Measurements from ENCODE around the gene FBXL17.

The FBXL17 gene

GRCh38 chr5:108372369-108372768 is 9.5 kb downstream of the FBXL17 start:
- no peak for DNase-seq

- DNase-seq: no peak
Measured at GRCh38 chr5:108371263-108371662, 10.6 kb downstream of the FBXL17 start.

- DNase-seq: no peak
Measured at GRCh38 chr5:108369167-108369566, 12.7 kb downstream of the FBXL17 start.

GRCh38 chr5:108367679-108368334 is 14.1 kb downstream of the FBXL17 start:
- no peak for DNase-seq

GRCh38 chr5:108366500-108366899 is 15.4 kb downstream of the FBXL17 start:
- DNase-seq: no peak

GRCh38 chr5:108361771-108362170 is 20.1 kb downstream of the FBXL17 start:
- DNase-seq: no peak

- no peak for DNase-seq
Measured at GRCh38 chr5:108361239-108361638, 20.7 kb downstream of the FBXL17 start.

GRCh38 chr5:108360280-108360679 is 21.6 kb downstream of the FBXL17 start:
- DNase-seq: no peak

GRCh38 chr5:108356286-108356685 is 25.6 kb downstream of the FBXL17 start:
- no peak for DNase-seq

- no peak for DNase-seq
Measured at GRCh38 chr5:108353087-108353486, 28.8 kb downstream of the FBXL17 start.

- DNase-seq: peak; percentile 14
Measured at GRCh38 chr5:108345541-108346171, 36.2 kb downstream of the FBXL17 start.

GRCh38 chr5:108344103-108344822 is 37.6 kb downstream of the FBXL17 start:
- DNase-seq: no peak

- no peak for DNase-seq
Measured at GRCh38 chr5:108341866-108342265, 40.0 kb downstream of the FBXL17 start.

- DNase-seq: no peak
Measured at GRCh38 chr5:108340131-108340530, 41.8 kb downstream of the FBXL17 start.

GRCh38 chr5:108339220-108339619 is 42.7 kb downstream of the FBXL17 start:
- no peak for DNase-seq

GRCh38 chr5:108334225-108334624 is 47.7 kb downstream of the FBXL17 start:
- no peak for DNase-seq

- DNase-seq: no peak
Measured at GRCh38 chr5:108326982-108327381, 54.9 kb downstream of the FBXL17 start.

GRCh38 chr5:108324886-108325285 is 57.0 kb downstream of the FBXL17 start:
- DNase-seq: no peak

GRCh38 chr5:108321341-108321740 is 60.6 kb downstream of the FBXL17 start:
- DNase-seq: no peak

GRCh38 chr5:108320231-108320630 is 61.7 kb downstream of the FBXL17 start:
- no peak for DNase-seq

- no peak for DNase-seq
Measured at GRCh38 chr5:108315829-108316228, 66.1 kb downstream of the FBXL17 start.

- no peak for DNase-seq
Measured at GRCh38 chr5:108312258-108312657, 69.6 kb downstream of the FBXL17 start.

- DNase-seq: no peak
Measured at GRCh38 chr5:108311682-108312081, 70.2 kb downstream of the FBXL17 start.

- no peak for DNase-seq
Measured at GRCh38 chr5:108303611-108304010, 78.3 kb downstream of the FBXL17 start.
